Nephron progenitor cell (in vitro differentiated cells): Measurements from ENCODE around the gene VPS26B.

Source experiments
- DNase-seq: peaks from one replicate; pipeline ENCODE4 v3.0.0; 2021
- H3K27ac Mint-ChIP-seq: 2 replicates; pipeline ENCODE4 v1.8.0; 2021; ENCODE audit warnings: mild to moderate bottlenecking, moderate library complexity, mixed read lengths
- H3K27me3 Mint-ChIP-seq: 2 replicates; pipeline ENCODE4 v1.8.0; 2021; ENCODE audit warnings: mild to moderate bottlenecking, low read depth, mixed read lengths; ENCODE audit not compliant: poor library complexity
- H3K36me3 Mint-ChIP-seq: 2 replicates; pipeline ENCODE4 v1.8.0; 2021; ENCODE audit warnings: low read depth, mixed read lengths
- H3K4me1 Mint-ChIP-seq: 2 replicates; pipeline ENCODE4 v1.8.0; 2021; ENCODE audit warnings: mixed read lengths
- H3K4me3 Mint-ChIP-seq: 2 replicates; pipeline ENCODE4 v1.8.0; 2021; ENCODE audit warnings: mild to moderate bottlenecking, moderate library complexity, mixed read lengths
- H3K9me3 Mint-ChIP-seq: 2 replicates; pipeline ENCODE4 v1.8.0; 2021; ENCODE audit warnings: mild to moderate bottlenecking, moderate library complexity, mixed read lengths
- CTCF ChIP-seq: fragments of 200-600 bp; sonication (generic); IDR thresholded peaks from 2 replicates; pipeline ENCODE4 v1.5.0; 2021; ENCODE audit warnings: antibody characterized with exemption

VPS26B gene

GRCh38 chr11:134243913-134244312 is 19.4 kb downstream of the VPS26B start:
- no peak for DNase-seq
- Mint-ChIP-seq H3K4me3 (no peak overlapping the region), H3K27me3 (no peaks in the 10 kb centered on the region), H3K9me3 (no peaks in the 10 kb centered on the region), H3K4me1 (no peaks in the 10 kb centered on the region), H3K27ac (no peak overlapping the region), H3K36me3 (peaks cover 26% of the 10 kb centered on the region)
- no peak for TF ChIP-seq CTCF

- DNase-seq: peak; percentile 16
- Mint-ChIP-seq H3K9me3 (no peaks in the 10 kb centered on the region), H3K36me3 (peaks cover 26% of the 10 kb centered on the region), H3K27ac (no peak overlapping the region), H3K4me1 (no peaks in the 10 kb centered on the region), H3K4me3 (no peak overlapping the region), H3K27me3 (no peaks in the 10 kb centered on the region)
- TF ChIP-seq CTCF: peak; percentile 44
Measured at GRCh38 chr11:134244593-134244992, 20.1 kb downstream of the VPS26B start.

GRCh38 chr11:134245434-134245833 is 21.0 kb downstream of the VPS26B start:
- no peaks in the 10 kb centered on the region for H3K27me3 Mint-ChIP-seq
- no peaks in the 10 kb centered on the region for H3K9me3 Mint-ChIP-seq
- DNase-seq: no peak
- no peak overlapping the region for H3K27ac Mint-ChIP-seq
- no peak for TF ChIP-seq CTCF
- H3K36me3 Mint-ChIP-seq: peaks cover 20% of the 10 kb centered on the region
- no peak overlapping the region for H3K4me3 Mint-ChIP-seq
- no peaks in the 10 kb centered on the region for H3K4me1 Mint-ChIP-seq

GRCh38 chr11:134246100-134246499 is 21.6 kb downstream of the VPS26B start:
- Mint-ChIP-seq H3K4me3 (no peak overlapping the region), H3K27me3 (no peaks in the 10 kb centered on the region), H3K36me3 (peaks cover 23% of the 10 kb centered on the region), H3K27ac (no peak overlapping the region), H3K9me3 (no peaks in the 10 kb centered on the region), H3K4me1 (no peaks in the 10 kb centered on the region)
- no peak for TF ChIP-seq CTCF
- no peak for DNase-seq

- Mint-ChIP-seq H3K4me3 (no peak overlapping the region), H3K27ac (no peak overlapping the region), H3K4me1 (peaks cover 3% of the 10 kb centered on the region), H3K27me3 (no peaks in the 10 kb centered on the region), H3K9me3 (no peaks in the 10 kb centered on the region), H3K36me3 (peaks cover 25% of the 10 kb centered on the region)
- no peak for DNase-seq
- TF ChIP-seq CTCF: no peak
Measured at GRCh38 chr11:134246678-134247077, 22.2 kb downstream of the VPS26B start.

- Mint-ChIP-seq H3K27me3 (no peaks in the 10 kb centered on the region), H3K27ac (no peak overlapping the region), H3K4me3 (no peak overlapping the region), H3K9me3 (no peaks in the 10 kb centered on the region), H3K36me3 (peaks cover 25% of the 10 kb centered on the region), H3K4me1 (peaks cover 19% of the 10 kb centered on the region)
- TF ChIP-seq CTCF: no peak
- no peak for DNase-seq
Measured at GRCh38 chr11:134248910-134249480, 24.5 kb downstream of the VPS26B start.
